K562 (cell line): Measurements from ENCODE around the gene TMOD2. TPM values are rescaled to one million over a fixed set of nuclear protein-coding genes. Genes with fewer than 3 reads are reported as not detected.

Experiments used
- ARNT ChIP-seq, 2 experiments: fragments of 450-650 bp; IDR thresholded peaks; 2 replicates each; pipeline ENCODE4 v1.6.1; 2016; ENCODE audit warnings: mild to moderate bottlenecking in 1 of 2
- C11orf30 ChIP-seq: fragments of 450-650 bp; IDR thresholded peaks from 2 replicates; pipeline ENCODE4 v1.6.1; 2016; ENCODE audit warnings: low read depth, mild to moderate bottlenecking
- CREBBP ChIP-seq: IDR thresholded peaks from one replicate; pipeline ENCODE4 v1.6.1; 2012; ENCODE audit warnings: low read depth, mild to moderate bottlenecking, control low read depth, inconsistent platforms, low read length
- DPF2 ChIP-seq: fragments of 450-650 bp; IDR thresholded peaks from 2 replicates; pipeline ENCODE4 v1.6.1; 2016
- GTF3C2 ChIP-seq: IDR thresholded peaks from 3 replicates; pipeline ENCODE4 v1.6.1; 2011; ENCODE audit warnings: borderline replicate concordance, mild to moderate bottlenecking, moderate library complexity; ENCODE audit not compliant: insufficient read length; ENCODE audit errors: extremely low read depth
- KLF16 ChIP-seq: IDR thresholded peaks from 2 replicates; pipeline ENCODE4 v1.6.1; 2016; ENCODE audit warnings: antibody characterized with exemption
- MIER1 ChIP-seq: fragments of 450-650 bp; IDR thresholded peaks from 2 replicates; pipeline ENCODE4 v1.6.1; 2016; ENCODE audit warnings: antibody characterized with exemption, mild to moderate bottlenecking, low read depth
- POLR2A ChIP-seq: fragments of 450-650 bp; conservative IDR thresholded peaks from 2 replicates; pipeline ENCODE4 v1.6.1; 2016
- RBM17 ChIP-seq: fragments of 200-400 bp; formaldehyde crosslinking; IDR thresholded peaks from 2 replicates; pipeline ENCODE4 v1.6.1; 2017; ENCODE audit warnings: low read depth, mild to moderate bottlenecking, low read length, borderline replicate concordance
- REST ChIP-seq, 2 experiments: fragments of 450-650 bp; formaldehyde crosslinking in 1 of 2; IDR thresholded peaks; 2 replicates each; pipeline versions ENCODE4 v1.4.0 to v1.6.1; 2014 to 2020; ENCODE audit warnings: mild to moderate bottlenecking in 2 of 2, borderline replicate concordance in 1 of 2, low read depth in 1 of 2
- XRCC5 ChIP-seq: fragments of 200-400 bp; formaldehyde crosslinking; IDR thresholded peaks from 2 replicates; pipeline ENCODE4 v1.6.1; 2017; ENCODE audit warnings: low read depth, mild to moderate bottlenecking, low read length
- ZFX ChIP-seq: sonication (generic); formaldehyde crosslinking; IDR thresholded peaks from 2 replicates; pipeline ENCODE4 v1.8.0; 2022; ENCODE audit warnings: mild to moderate bottlenecking, missing genetic modification reagents, moderate library complexity
- ZNF124 ChIP-seq: sonication (generic); formaldehyde crosslinking; IDR thresholded peaks from 2 replicates; pipeline ENCODE4 v1.8.1; 2022; ENCODE audit warnings: missing genetic modification reagents
- ZNF316 ChIP-seq: fragments of 450-650 bp; IDR thresholded peaks from 2 replicates; pipeline ENCODE4 v1.6.1; 2016
- ZNF384 ChIP-seq: IDR thresholded peaks from 2 replicates; pipeline ENCODE4 v1.6.1; 2012; ENCODE audit warnings: low read depth, low read length, improper control_type of control experiment
- ZNF707 ChIP-seq: fragments of 250-450 bp; sonication (Bioruptor Pico); conservative IDR thresholded peaks from 2 replicates; pipeline ENCODE4 v1.8.0; 2022; ENCODE audit warnings: inconsistent platforms, mild to moderate bottlenecking, moderate library complexity
- polyA plus RNA-seq, 8 experiments: library from polyadenylated mRNA; depleted of rRNA in 4 of 8; stranded (reverse) in 5 of 8; unstranded in 3 of 8; fragments of >200 nt; fragmentation: Nextera tagmentation in 2 of 8; fragmentation: Illumina TruSeq in 1 of 8; extraction: Ambion mirVana in 2 of 8; extraction: Trizol in 1 of 8; gene quantifications; 2 replicates each; pipeline versions ENCODE4 v1.2.1 to v1.2.3, GENCODE V29; 2011 to 2014; ENCODE audit warnings: inconsistent platforms in 1 of 8, missing spikeins in 1 of 8
- total RNA-seq, 7 experiments: library from RNA; depleted of rRNA in 6 of 7; stranded (reverse); fragments of >200 nt in 6 of 7; fragmentation: Illumina TruSeq in 2 of 7; extraction: Trizol in 2 of 7; gene quantifications; 2 replicates each; pipeline versions ENCODE4 v1.2.1 to v1.2.3, GENCODE V29; 2011 to 2021; ENCODE audit warnings: low replicate concordance in 1 of 7
- TF ChIP-seq, protein P1 (sequence below): fragments of 450-650 bp; IDR thresholded peaks from 2 replicates; pipeline ENCODE4 v1.7.0; 2016; ENCODE audit warnings: borderline replicate concordance

TMOD2 gene
- total and polyA plus RNA-seq, 9 of the 15 experiments (the other 6 are each of a cell fraction or from before 2014, with no cell fraction given): 0.49 to 3.8 (median 3.0) TPM

GRCh38 chr15:51776952-51777569 is 25.7 kb downstream of the TMOD2 start (continued):
- 0 out of 2 replicates have a peak, but pooled peaks have one; percentile 36 for TF ChIP-seq XRCC5
- 0 out of 2 replicates have a peak, but pooled peaks have one; percentile 12 for TF ChIP-seq DPF2
- TF ChIP-seq ZNF707 (CRISPR knock-in tag): no peak
- no peak for TF ChIP-seq ZFX (CRISPR knock-in tag)
- TF ChIP-seq CREBBP: no peak
- TF ChIP-seq ZNF384: no peak
- TF ChIP-seq POLR2A: no peak
- TF ChIP-seq ZNF124 (CRISPR knock-in tag): no peak
- TF ChIP-seq MIER1: no peak
- no peak for TF ChIP-seq KLF16
- TF ChIP-seq, protein P1, sequence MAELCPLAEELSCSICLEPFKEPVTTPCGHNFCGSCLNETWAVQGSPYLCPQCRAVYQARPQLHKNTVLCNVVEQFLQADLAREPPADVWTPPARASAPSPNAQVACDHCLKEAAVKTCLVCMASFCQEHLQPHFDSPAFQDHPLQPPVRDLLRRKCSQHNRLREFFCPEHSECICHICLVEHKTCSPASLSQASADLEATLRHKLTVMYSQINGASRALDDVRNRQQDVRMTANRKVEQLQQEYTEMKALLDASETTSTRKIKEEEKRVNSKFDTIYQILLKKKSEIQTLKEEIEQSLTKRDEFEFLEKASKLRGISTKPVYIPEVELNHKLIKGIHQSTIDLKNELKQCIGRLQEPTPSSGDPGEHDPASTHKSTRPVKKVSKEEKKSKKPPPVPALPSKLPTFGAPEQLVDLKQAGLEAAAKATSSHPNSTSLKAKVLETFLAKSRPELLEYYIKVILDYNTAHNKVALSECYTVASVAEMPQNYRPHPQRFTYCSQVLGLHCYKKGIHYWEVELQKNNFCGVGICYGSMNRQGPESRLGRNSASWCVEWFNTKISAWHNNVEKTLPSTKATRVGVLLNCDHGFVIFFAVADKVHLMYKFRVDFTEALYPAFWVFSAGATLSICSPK: no peak
- TF ChIP-seq C11orf30: peak; percentile 41; the same call in 1 of the 2 replicates
- TF ChIP-seq REST (IDR thresholded peaks at IDR 0.05; ENCODE audit: borderline replicate concordance): peak; percentile 72
- TF ChIP-seq REST (CRISPR knock-in tag; IDR thresholded peaks at IDR 0.05; ENCODE audit: low read depth): no peak
- TF ChIP-seq RBM17: no peak
- peak; percentile 82 for TF ChIP-seq ZNF316
- TF ChIP-seq GTF3C2: no peak
- no peak for TF ChIP-seq ARNT (IDR thresholded peaks at IDR 0.05)
